GM10847 (cell line): ENCODE data around the gene BORCS6.
A peak's percentile ranks its signal among the peaks of the same experiment; 100 is the strongest.

Experiments
- POLR2A ChIP-seq: IDR thresholded peaks from 2 replicates; pipeline ENCODE4 v1.6.1; 2011; ENCODE audit not compliant: insufficient read length; ENCODE audit errors: extremely low read depth

BORCS6 gene

DNA sequence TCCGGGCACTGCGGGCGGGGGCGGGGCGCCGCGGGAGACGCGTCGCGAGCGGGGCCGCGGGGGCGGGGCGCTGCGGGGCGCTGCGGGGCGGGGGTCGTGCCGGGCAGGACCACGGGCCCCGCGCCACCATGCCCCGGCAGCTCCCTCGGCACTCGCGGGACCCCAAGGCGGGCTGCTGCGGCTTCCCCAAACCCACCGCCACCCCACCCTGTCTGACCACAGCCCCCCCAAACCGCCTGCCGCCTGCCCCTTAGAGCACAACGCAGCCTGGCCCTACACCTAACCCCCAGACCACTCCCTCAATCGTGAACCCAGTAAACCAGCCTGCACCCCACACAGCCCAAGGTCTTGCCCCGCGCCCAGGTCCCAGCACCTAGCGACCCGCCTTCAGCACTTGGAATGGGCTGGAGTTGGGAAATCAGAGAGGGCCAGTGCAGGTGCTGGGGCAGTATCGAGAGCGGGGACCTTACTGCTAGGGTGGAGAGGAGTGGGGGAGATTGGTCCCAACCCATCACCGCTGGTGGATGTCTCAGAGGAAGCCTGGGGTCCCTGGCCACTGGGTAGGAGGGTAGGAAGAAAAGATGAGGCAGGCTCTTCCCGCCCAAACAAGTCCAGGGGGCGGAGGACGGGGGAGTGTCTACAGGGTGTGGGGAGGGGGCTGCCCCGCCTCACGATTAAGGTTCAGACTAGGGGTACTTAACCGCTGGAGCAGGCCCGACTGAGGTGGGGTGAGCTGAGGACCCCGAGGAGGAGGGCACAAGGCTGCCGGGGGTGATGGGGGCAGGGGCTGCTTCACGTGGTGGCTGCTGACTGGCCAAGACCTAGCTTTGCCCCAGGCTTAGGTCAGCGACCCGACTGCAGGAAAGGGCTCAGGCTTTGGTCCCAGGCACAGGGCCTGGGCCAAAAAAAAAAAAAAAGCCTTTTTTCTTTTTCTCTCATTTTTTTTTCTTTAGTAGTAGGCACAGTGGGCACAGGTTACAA, 26.7 kb downstream of the BORCS6 start:
- TF ChIP-seq POLR2A: peak; percentile 14

DNA sequence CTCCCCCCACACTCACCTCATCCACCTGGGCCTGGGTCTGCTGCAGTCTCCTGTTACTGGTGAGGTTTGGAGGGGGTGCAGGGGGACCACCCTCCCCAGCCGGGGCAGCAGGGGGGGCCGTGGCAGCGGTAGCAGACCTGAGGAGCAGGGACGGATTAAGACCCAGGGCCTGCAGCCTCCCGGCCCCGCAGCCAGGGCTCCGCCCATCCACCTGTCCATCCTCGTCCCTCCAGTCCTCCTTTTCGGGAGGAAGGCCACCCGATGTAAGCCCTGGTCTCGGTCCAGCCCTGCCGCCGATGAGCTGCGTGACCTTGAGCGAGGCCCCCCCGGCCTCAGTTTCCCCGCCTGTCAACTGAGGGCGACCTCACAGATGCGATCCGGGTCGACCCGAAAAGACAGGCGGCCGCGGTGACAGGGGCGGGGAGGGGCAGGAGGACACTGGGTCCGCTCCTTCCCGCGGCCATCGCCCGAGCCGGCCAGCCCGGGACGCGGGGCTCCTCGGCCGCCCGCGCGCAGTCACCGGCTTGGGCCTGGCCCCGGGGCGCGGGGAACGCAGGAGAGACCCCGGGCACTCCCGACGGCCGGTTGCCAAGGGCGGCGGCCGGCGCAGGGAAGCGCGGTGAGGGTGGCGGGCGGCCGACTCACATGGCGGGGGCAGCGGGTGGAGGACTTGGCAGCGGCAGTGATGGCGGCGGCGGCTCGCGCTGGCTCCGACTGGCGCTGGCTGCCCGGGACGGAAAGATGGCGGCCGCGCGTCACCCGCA, 27.6 kb downstream of the BORCS6 start, which contains the start of gene VAMP2:
Gene VAMP2 (minus strand): TSS at position 716 of the 764 bp plus-strand sequence. CDS start 69 bp downstream, at position 647.
- peak; percentile 71 for TF ChIP-seq POLR2A

DNA sequence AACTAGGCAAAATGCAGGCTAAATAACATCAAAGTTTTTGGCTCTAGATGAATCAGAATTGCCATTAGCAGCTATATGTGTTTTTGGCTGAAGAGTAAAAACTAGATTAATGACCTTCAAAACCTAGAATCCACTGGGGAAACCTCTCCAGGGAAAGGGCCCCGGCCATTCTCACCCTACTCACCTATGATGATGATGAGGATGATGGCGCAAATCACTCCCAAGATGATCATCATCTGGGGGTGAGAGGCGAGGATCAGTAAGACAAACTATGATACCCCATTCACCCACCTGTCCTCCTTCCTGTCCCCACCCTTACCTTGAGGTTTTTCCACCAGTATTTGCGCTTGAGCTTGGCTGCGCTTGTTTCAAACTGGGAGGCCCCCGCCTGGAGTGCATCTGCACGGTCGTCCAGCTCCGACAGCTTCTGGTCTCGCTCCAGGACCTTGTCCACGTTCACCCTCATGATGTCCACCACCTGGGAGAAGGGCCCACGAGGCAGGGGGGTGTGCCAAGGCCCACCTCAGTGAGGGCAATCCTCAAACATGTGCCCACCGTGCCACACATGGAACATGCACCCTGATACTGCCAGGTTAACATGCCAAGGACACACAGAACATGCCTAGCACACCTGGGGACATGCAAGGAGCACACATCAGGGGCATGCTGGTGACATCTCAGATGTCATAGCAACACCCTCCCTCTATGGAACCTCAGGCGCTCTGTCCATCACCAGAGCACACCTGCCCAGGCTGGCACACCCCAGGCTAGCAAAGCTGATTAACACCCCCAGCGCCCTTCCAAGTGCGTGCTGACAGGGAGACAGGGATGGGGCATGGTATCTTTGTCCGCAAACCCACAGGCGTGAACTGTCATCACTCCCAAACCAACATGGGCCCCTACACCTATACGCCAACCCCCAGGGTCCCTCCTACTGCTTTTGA, 28.4 kb downstream of the BORCS6 start:
- TF ChIP-seq POLR2A: no peak

DNA sequence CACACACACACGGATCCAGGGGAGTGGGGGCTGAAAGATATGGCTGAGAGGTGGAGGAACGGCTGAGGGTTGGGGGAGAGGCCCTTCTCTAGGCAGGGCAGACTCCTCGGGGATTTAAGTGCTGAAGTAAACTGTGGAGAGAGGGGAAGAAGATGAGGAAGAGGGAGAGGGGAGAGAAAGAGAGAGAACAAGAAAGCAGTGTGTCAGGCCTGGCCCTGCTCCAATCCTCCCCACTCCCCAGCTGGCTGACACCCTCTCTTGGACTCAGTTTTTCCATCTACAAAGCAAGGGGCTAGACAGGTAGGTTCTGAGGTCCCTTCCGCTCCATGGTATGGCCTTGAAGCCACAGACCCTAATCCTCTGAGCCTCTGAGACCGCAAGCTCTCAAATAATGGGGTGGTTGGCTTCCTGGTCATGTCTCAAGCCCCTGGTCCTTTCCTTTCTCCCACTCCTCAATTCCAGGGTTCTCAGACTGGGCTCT, 29.2 kb downstream of the BORCS6 start:
- TF ChIP-seq POLR2A: no peak

DNA sequence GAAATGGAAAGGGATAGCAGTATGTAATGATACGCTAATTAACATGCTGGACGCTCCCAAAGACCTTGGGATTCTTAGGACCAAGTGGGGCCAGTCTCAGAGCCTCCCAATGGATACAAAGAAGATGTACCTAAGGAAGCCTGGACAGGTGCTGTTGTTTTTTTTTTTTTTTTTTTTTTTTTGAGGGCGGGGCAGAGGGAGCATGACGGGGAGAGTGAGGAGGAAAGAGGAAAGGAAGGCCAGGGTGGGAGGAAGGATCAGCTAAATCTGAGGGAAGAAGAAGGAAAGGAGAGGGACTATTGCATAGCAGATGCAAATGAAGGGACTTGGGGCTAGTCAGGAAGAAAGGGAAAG, 29.8 kb downstream of the BORCS6 start:
- TF ChIP-seq POLR2A: no peak

- no peak for TF ChIP-seq POLR2A
These were observed 30.3 kb downstream of the BORCS6 start for GRCh38 chr17:8159459-8160223.

- no peak for TF ChIP-seq POLR2A
These were observed 31.0 kb downstream of the BORCS6 start for GRCh38 chr17:8159032-8159400.

- TF ChIP-seq POLR2A: no peak
These were observed 31.5 kb downstream of the BORCS6 start for GRCh38 chr17:8158267-8159031.

DNA sequence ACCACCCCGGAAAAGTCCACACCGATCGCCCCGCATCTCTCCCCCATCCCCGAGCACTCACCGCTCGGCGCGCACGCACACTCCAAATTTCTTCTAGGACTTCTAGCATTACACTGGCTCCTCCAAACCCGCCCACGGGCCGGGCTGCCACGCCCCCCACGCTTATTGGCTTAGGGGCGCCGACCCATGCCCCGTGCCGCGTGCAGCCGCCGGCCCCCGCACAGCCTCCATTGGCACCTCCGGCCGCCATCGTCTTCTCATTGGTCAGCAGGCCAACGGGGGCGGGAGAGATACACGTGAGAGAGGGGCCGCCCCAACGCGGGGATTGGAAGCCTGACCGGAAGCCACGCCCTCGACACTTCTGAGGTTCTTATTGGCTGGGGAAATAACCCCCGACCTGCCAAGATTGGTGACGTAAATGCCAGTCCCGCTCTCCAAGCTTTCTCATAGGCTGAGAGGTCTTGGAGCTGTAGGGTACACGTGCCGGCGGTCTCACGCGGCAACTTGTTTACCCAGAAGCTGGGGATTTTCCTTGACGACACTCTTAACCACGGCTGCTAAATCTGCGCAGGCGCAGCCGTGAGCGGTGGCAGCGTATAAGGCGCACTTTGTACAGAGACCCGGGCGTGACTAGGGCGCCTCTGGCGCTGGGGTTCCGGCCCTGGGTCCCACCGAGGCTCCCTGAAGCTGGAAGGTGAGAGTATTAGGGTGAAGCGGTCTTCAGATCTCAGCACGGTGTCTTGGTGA, 33.6 kb downstream of the BORCS6 start:
- peak; percentile 62 for TF ChIP-seq POLR2A

DNA sequence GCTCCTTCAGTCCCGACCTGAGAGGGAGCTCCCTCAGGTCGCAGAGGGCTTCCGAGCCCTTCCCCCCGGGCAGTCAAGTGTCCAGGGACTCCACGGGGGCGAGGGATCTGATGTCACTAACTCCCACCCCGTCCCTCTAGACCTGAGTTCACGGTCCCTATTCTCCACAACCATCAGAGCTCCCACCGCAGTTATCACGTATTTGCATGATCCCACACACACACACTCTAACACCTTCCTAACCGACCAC, 34.1 kb downstream of the BORCS6 start:
- no peak for TF ChIP-seq POLR2A

DNA sequence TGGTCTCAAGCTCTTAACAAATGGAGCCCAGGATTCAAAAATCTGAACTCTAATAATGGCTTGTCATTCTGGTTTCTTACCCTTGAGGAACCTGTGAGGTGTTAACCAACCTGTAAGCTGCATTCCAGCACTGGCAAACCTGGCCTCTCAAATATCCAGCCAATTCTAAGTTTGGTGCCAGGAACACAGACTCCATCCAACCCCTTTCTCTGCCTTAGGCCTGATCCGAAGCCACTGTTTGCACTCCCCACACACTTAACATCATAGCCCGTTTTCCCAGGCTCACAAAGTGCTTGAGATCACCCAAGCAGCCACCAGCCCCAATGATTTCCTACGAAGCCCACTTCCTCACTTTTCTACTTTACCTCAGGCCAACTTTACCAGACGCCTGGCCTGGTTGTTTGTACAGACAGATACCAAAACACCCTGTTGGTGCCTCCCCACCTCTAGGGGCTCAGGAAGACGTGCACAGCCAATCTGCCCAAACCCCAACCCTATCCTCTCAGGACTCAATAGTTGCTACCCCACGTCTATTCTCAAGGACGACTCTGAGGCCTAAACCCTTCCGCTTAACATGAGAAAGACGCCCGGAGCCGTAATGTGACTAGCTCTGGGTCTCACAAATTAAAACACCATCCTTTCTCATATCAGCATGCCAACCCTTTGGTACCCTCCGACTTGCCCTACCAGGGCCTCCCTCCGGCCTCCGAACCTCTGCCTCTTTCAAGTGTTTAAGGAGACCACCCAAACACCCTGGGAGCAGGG, 34.6 kb downstream of the BORCS6 start:
- no peak for TF ChIP-seq POLR2A

- no peak for TF ChIP-seq POLR2A
These were observed 35.3 kb downstream of the BORCS6 start for GRCh38 chr17:8154608-8155155.
